Prostate gland (tissue), 2 donors: ENCODE measurements around the gene LURAP1L. TPM values are rescaled to one million over a fixed set of nuclear protein-coding genes. Genes with fewer than 3 reads are reported as not detected.

Experiments used
- DNase-seq: peaks from one replicate; pipeline ENCODE4 v3.0.0-alpha.2; 2019; ENCODE audit warnings: low spot score
- H3K27ac ChIP-seq, 2 donors: fragments of 200-600 bp; sonication (generic); 2 replicates each; pipeline ENCODE4 v1.5.1; 2017 to 2019
- H3K27me3 ChIP-seq: fragments of 200-600 bp; sonication (generic); replicated peaks from 2 replicates; pipeline ENCODE4 v1.5.1; 2019; ENCODE audit not compliant: insufficient read depth
- H3K36me3 ChIP-seq, 2 donors: fragments of 200-600 bp; sonication (generic); 1 replicate in 1 of 2; 2 replicates in 1 of 2; pipeline versions ENCODE4 v1.5.1 to v1.8.1; 2017 to 2019
- H3K4me1 ChIP-seq: fragments of 200-600 bp; sonication (generic); replicated peaks from 2 replicates; pipeline ENCODE4 v1.5.1; 2019
- H3K4me3 ChIP-seq, 2 donors: fragments of 200-600 bp; sonication (generic); 2 replicates each; pipeline ENCODE4 v1.5.1; 2017 to 2019
- H3K9me3 ChIP-seq: fragments of 200-600 bp; sonication (generic); 2 replicates; pipeline ENCODE4 v1.5.1; 2017
- POLR2A ChIP-seq: fragments of 450-650 bp; IDR thresholded peaks from one replicate; pipeline ENCODE4 v1.6.1; 2016; ENCODE audit warnings: antibody characterized with exemption, mild to moderate bottlenecking
- POLR2AphosphoS5 ChIP-seq: sonication (generic); formaldehyde crosslinking; IDR thresholded peaks from one replicate; pipeline ENCODE4 v1.6.1; 2017; ENCODE audit warnings: antibody characterized with exemption
- WGBS: methylation state at CpG from one replicate; pipeline ENCODE4 v1.1.5; 2018; 5-methylcytosine and 5-hydroxymethylcytosine counted together
- intact Hi-C: fragments of 100-400 bp; cut with DNase I; formaldehyde crosslinking; loops from one replicate; pipeline ENCODE4 v1.14.2; 2022
- total RNA-seq, 2 donors: library from RNA; depleted of rRNA; stranded (reverse); fragments of >200 nt; gene quantifications; one replicate each; pipeline ENCODE4 v1.1.0, GENCODE V29; 2016
- TF ChIP-seq, protein P1 (sequence below), 4 experiments: fragments of 200-600 bp in 2 of 4; fragments of 450-650 bp in 2 of 4; sonication (generic) in 2 of 4; IDR thresholded peaks; 1 replicate in 3 of 4; 2 replicates in 1 of 4; pipeline ENCODE4 v1.5.1; 2016 to 2019; ENCODE audit warnings: antibody characterized with exemption in 4 of 4, mild to moderate bottlenecking in 2 of 4, moderate library complexity in 2 of 4

LURAP1L gene
- total RNA-seq, 2 donors from 2014 or later = 2.7 to 8.8 TPM

DNA sequence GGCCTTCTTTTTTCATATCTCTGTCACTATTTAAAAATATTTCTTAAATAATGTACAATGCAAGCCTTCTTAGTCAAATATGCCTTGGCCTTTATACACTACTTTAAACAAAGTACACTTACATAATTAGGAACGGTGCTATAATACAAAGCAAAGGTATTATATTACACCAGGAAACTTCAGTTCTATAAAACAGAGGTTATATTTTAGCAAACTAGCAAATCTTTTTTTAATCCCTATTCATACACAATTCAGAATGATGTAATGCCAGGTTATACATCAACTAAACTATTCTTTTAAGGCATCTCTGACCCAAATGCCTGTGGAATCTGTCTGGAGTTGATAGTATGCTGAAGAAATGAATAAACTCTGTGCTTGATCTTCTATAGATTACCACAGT, 10.7 kb upstream of the LURAP1L start:
- TF ChIP-seq, protein P1, sequence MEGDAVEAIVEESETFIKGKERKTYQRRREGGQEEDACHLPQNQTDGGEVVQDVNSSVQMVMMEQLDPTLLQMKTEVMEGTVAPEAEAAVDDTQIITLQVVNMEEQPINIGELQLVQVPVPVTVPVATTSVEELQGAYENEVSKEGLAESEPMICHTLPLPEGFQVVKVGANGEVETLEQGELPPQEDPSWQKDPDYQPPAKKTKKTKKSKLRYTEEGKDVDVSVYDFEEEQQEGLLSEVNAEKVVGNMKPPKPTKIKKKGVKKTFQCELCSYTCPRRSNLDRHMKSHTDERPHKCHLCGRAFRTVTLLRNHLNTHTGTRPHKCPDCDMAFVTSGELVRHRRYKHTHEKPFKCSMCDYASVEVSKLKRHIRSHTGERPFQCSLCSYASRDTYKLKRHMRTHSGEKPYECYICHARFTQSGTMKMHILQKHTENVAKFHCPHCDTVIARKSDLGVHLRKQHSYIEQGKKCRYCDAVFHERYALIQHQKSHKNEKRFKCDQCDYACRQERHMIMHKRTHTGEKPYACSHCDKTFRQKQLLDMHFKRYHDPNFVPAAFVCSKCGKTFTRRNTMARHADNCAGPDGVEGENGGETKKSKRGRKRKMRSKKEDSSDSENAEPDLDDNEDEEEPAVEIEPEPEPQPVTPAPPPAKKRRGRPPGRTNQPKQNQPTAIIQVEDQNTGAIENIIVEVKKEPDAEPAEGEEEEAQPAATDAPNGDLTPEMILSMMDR (IDR thresholded peaks at IDR 0.05) = no peak
- TF ChIP-seq POLR2A = no peak
- TF ChIP-seq POLR2AphosphoS5 = no peak
- no peaks in the 10 kb centered on the region for H3K27me3 ChIP-seq
- H3K4me3 ChIP-seq = no peak overlapping the region
- no peaks in the 10 kb centered on the region for H3K9me3 ChIP-seq
- 24% methylated on average over 1 of the region's 1 CpG for WGBS
- H3K4me1 ChIP-seq = no peaks in the 10 kb centered on the region
- H3K27ac ChIP-seq = no peak overlapping the region
- DNase-seq = no peak
- H3K36me3 ChIP-seq = no peaks in the 10 kb centered on the region
- intact Hi-C loops = no loop called here

DNA sequence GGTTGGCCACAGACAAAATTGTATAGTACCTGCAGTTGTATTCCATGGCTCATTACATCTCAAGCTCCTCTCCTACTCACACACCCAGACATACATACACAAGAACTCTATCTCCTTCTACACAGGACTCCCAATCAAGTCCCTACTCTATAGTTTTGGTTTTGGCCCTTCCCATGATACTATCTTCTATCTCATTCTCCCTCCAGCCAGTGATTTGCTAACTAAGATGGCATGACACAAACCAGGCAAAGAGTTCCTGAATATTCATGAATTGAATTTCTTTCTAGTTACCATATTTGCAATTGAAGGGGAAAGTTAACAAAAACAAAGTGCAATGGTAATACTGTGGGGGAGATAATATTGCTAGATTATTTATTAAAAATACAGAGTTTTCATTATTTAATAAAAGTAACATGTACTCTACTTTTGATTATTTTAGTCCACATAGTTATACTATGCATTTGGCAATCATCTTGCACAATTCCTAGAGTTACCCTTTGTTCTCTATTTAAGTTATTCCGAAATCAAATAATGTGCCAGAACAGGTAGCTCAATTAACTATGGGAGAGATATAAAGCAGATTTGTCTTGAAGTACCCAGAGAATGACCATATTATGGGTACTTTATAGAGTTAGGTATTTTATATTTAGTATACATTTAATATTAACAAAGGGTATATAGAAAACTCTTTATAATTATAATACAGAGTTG, 9.6 kb upstream of the LURAP1L start:
- no peak overlapping the region for H3K27ac ChIP-seq
- WGBS = 77% methylated on average over 1 of the region's 1 CpG
- no peak for DNase-seq
- H3K36me3 ChIP-seq = no peaks in the 10 kb centered on the region
- intact Hi-C loops = no loop called here
- no peaks in the 10 kb centered on the region for H3K9me3 ChIP-seq
- H3K4me1 ChIP-seq = no peaks in the 10 kb centered on the region
- no peak for TF ChIP-seq POLR2A
- TF ChIP-seq, protein P1 (IDR thresholded peaks at IDR 0.05) = no peak
- no peak for TF ChIP-seq POLR2AphosphoS5
- H3K4me3 ChIP-seq = no peak overlapping the region
- no peaks in the 10 kb centered on the region for H3K27me3 ChIP-seq

DNA sequence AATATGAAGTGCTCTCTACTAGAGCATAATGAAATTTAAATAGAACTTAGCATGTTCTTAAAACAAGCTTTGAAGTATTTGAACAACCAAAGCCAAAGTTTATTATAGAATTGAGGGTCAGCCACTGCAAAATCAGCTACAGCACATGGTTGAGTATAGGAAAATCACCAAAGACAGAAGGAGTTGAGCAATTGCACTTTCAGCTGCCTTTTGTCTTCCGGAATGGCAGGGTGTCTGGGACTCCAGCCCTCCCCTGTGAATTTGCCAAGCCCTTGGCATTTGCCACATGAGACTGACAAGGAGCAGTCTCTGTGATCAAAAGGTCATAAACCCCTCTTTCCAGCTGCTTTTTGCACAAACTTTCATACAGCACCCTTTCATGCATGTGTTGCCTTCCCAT, 8.5 kb upstream of the LURAP1L start:
- Histone ChIP-seq H3K27me3 (no peaks in the 10 kb centered on the region), H3K4me3 (no peak overlapping the region), H3K27ac (no peak overlapping the region), H3K9me3 (no peaks in the 10 kb centered on the region), H3K4me1 (no peaks in the 10 kb centered on the region), H3K36me3 (no peaks in the 10 kb centered on the region)
- DNase-seq = no peak
- 53% methylated on average over 1 of the region's 1 CpG for WGBS
- no peak for TF ChIP-seq POLR2A
- TF ChIP-seq, protein P1 (IDR thresholded peaks at IDR 0.05) = no peak
- no peak for TF ChIP-seq POLR2AphosphoS5
- intact Hi-C loops = no loop called here

DNA sequence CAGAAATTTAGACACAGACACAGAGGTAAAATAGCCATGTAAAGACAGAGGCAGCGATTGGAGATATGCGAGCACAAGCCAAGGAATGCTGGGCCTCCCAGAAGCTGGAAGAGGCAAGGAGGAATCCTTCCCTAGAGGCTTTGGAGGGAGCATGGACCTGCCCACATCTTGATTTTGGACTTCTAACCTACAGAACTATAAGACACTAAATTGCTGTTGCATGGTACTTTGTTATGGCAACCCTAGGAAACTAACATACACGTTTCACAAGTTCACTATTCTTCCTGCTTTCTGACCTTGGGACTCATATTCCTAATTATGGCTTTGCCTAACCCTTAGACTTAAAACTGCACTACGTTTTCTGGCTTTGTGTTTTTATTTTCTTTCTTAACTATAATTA, 4.6 kb upstream of the LURAP1L start:
- no peaks in the 10 kb centered on the region for H3K36me3 ChIP-seq
- intact Hi-C loops = loop anchor here (10.0 kb wide), 1 partner anchor 45 kb away; no protein-coding TSS in a partner anchor
- TF ChIP-seq POLR2AphosphoS5 (no peak), POLR2A (no peak)
- TF ChIP-seq, protein P1 (IDR thresholded peaks at IDR 0.05) = no peak
- 89% methylated on average over 4 of the region's 4 CpGs for WGBS
- H3K9me3 ChIP-seq = no peaks in the 10 kb centered on the region
- H3K27me3 ChIP-seq = no peaks in the 10 kb centered on the region
- H3K27ac ChIP-seq = no peak overlapping the region
- H3K4me1 ChIP-seq = no peaks in the 10 kb centered on the region
- no peak for DNase-seq
- H3K4me3 ChIP-seq = no peak overlapping the region

DNA sequence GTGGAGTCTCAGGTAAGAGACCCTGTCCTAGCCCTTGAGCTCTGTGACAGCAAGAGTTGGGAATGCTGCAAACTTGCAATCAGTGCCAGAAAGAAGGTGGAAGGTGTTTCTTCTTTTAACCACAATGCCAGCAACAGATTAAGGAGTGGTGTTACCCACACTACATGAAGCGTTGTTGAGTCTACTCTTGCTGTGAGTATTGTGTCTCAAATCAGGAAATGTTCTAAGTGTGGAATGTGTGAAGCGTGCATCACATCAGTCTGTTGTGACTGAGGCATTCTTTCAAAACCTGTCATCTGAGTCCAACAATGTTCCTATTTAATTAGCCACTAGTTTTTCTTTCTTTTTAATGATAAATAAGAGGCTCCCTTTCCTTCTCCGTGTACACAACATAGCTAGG, 2.9 kb upstream of the LURAP1L start:
- no peaks in the 10 kb centered on the region for H3K27me3 ChIP-seq
- H3K27ac ChIP-seq = no peak overlapping the region
- no peaks in the 10 kb centered on the region for H3K4me1 ChIP-seq
- TF ChIP-seq, protein P1 (IDR thresholded peaks at IDR 0.05) = no peak
- TF ChIP-seq POLR2A = no peak
- H3K4me3 ChIP-seq = no peak overlapping the region
- no peaks in the 10 kb centered on the region for H3K9me3 ChIP-seq
- intact Hi-C loops = loop anchor here (10.0 kb wide), 1 partner anchor 47 kb away; no protein-coding TSS in a partner anchor
- 56% methylated on average over 3 of the region's 3 CpGs for WGBS
- no peaks in the 10 kb centered on the region for H3K36me3 ChIP-seq
- DNase-seq = no peak
